ENCODE measurements around the gene GORASP1. TPM values are rescaled to one million over a fixed set of nuclear protein-coding genes. Genes with fewer than 3 reads are reported as not detected.

Gene GORASP1
- total RNA-seq, 3 donors from 2014 or later = 93.5 to 122 (median 94.7) TPM

DNA sequence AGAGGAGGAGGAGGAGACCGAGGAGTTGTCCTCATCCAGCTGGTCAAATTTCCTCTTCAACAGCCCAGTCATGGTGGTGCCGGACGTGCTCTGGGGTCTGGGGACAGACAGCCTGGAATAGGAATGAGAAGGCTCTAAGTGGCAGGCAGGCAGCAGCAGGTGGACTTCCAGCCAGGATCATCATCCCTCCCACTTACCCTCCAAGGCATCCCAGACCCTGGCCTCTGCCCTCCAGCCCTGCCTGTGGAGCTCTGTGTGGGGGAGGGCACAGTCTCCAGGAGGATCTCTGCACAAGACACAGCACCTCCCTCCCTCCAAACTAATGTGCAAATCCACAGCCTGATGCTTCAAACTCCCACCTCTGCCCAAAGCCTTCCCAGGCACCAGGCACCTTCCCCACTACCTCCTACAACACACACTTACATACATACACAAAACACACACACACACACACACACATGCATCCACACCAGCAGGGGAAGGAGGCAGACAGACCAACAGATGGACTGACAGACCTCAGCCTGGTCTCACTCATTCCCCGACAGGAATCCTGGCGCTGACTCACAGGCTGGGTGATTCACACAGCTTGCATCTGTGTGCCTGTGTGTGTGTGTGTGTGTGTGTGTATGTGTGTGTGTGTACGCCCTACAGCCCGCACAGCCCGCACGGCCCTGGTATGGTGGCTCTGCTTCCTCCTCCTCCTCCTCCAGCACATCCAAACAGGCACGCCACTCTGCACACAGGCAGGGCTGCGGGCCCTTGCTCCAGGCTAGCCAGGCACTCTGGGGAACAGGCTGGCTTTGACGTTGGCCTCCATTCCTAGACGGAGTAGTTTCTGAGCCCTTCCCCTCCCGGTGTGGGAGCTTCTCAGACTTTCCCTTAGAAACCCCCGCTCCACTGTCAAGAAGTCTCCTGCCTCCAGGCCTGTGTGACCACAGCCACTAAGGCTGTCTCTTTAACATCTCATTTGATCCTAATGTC is 39.5 kb upstream of the GORASP1 start:
- Histone ChIP-seq H3K36me3 (ENCODE audit: low read depth) (no peaks in the 10 kb centered on the region), H3K4me3 (no peak overlapping the region), H3K4me1 (ENCODE audit: low read depth) (peaks cover 75% of the 10 kb centered on the region), H3K9me3 (no peaks in the 10 kb centered on the region)
- ATAC-seq = peak; percentile 77
- peak; percentile 79 to 91 (median 84) for DNase-seq
- intact Hi-C loops (cut with DNase I, micrococcal nuclease) = no loop called here
- no peak for TF ChIP-seq CTCF (IDR thresholded peaks at IDR 0.05)

- DNase-seq (peak; percentile 76 to 83 (median 80)), ATAC-seq (peak; percentile 47)
- peaks cover 75% of the 10 kb centered on the region for H3K4me1 ChIP-seq (ENCODE audit: low read depth)
- peak; percentile 20 for TF ChIP-seq CTCF (IDR thresholded peaks at IDR 0.05)
- H3K9me3 ChIP-seq = no peaks in the 10 kb centered on the region
- intact Hi-C loops (cut with DNase I, micrococcal nuclease) = no loop called here
- no peak overlapping the region for H3K4me3 ChIP-seq
- no peaks in the 10 kb centered on the region for H3K36me3 ChIP-seq (ENCODE audit: low read depth)
These were observed 38.7 kb upstream of the GORASP1 start for GRCh38 chr3:39146083-39146501.

GRCh38 chr3:39144748-39145380 is 37.4 kb upstream of the GORASP1 start:
- no peak for TF ChIP-seq CTCF (IDR thresholded peaks at IDR 0.05)
- no peaks in the 10 kb centered on the region for H3K9me3 ChIP-seq
- intact Hi-C loops (cut with DNase I, micrococcal nuclease) = loop anchor here in 1 of 2 donors (5.0 kb wide), 1 partner anchor 37 kb away; no protein-coding TSS in a partner anchor
- H3K4me3 ChIP-seq = no peak overlapping the region
- H3K4me1 ChIP-seq (ENCODE audit: low read depth) = peaks cover 72% of the 10 kb centered on the region
- no peak for DNase-seq
- ATAC-seq = no peak
- H3K36me3 ChIP-seq (ENCODE audit: low read depth) = no peaks in the 10 kb centered on the region

DNA sequence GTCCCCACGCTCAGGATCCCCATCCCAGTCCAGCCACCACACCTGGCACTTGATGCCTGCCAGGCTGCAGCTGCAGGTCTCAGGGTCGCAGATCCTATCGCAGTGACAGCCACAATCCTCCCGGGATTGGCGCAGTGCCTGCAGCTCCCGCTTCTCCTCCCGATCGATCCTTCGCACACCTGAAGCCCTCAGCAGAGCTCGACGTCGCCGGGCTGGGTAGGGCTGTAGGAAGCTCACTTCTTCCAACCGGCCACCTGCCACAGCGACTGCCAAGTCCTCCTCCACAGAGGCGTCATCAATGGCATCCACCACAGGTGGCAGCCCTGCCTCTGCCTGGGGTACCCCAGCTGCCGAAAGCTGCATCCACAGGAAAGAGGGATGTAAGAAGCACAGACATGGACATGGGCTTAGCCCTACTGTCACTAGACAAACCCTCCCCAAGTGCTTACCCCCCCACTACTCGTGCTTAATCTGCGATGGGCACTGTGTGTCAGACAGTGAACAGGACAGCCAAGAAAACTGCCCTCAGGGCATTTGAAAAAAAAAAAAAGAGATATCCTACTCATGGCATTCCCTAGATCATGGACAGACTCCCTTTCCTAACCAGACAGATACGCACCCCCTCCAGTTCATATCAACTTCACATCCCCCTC is 36.8 kb upstream of the GORASP1 start:
- peaks cover 66% of the 10 kb centered on the region for H3K4me1 ChIP-seq (ENCODE audit: low read depth)
- no peaks in the 10 kb centered on the region for H3K9me3 ChIP-seq
- intact Hi-C loops (cut with DNase I, micrococcal nuclease) = loop anchor here in 1 of 2 donors (5.0 kb wide), 1 partner anchor 38 kb away; no protein-coding TSS in a partner anchor
- DNase-seq (peak in 1 of 3 donors; percentile 42), ATAC-seq (no peak)
- H3K36me3 ChIP-seq (ENCODE audit: low read depth) = no peaks in the 10 kb centered on the region
- H3K4me3 ChIP-seq = no peak overlapping the region
- no peak for TF ChIP-seq CTCF (IDR thresholded peaks at IDR 0.05)

Measured in mucosa of descending colon (tissue), 3 donors.